ENCODE measurements around the gene CLDN1. TPM values are rescaled to one million over a fixed set of nuclear protein-coding genes. Genes with fewer than 3 reads are reported as not detected.
"Not testable (repeated sequence)": the region's sequence is repeated elsewhere in the genome, so short reads cannot be mapped to it uniquely, and the experiment has no call there.

CLDN1 gene
- total RNA-seq, 1 donor from 2014 or later: 0.20 TPM

DNA sequence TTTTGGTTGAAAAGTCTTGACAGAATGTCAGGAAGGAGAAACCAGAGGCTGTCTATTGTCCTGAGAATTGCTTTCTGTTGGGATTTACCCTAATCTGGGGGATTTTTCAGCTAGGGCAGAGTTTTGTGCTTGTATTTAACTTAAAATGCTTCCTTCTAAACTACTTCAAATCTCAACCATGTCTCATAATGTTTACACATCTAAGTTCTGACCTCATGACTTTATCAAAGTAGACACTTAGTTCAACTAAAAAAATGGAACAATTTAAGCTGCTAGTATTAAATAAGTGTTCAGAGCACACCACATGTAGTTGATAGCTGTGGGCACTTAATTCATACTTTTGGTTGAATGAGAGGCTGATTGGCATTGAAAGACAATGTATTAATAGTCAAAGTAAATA is 28.2 kb downstream of the CLDN1 start:
- DNase-seq (ENCODE audit: low read depth in 2 of 2): no peak

DNA sequence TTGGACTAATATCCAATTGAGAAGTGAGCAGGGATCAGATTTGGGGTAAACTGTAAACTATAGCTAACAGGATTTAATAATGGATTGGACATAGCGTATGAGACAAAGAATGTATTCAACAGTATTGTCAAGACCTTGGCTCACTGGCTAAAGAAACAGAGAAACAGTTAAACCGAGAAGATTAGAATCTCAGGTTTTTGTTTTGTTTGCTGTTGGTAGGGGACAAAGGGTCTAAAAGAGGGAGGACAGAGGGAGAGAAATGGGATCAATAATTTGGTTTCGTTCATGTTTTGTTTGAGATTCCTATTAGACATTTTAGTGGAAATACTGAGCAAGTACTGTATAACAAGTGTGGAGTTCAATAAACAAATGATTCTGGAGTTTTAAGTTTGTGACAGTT is 28.6 kb downstream of the CLDN1 start:
- DNase-seq (ENCODE audit: low read depth in 2 of 2): no peak

DNA sequence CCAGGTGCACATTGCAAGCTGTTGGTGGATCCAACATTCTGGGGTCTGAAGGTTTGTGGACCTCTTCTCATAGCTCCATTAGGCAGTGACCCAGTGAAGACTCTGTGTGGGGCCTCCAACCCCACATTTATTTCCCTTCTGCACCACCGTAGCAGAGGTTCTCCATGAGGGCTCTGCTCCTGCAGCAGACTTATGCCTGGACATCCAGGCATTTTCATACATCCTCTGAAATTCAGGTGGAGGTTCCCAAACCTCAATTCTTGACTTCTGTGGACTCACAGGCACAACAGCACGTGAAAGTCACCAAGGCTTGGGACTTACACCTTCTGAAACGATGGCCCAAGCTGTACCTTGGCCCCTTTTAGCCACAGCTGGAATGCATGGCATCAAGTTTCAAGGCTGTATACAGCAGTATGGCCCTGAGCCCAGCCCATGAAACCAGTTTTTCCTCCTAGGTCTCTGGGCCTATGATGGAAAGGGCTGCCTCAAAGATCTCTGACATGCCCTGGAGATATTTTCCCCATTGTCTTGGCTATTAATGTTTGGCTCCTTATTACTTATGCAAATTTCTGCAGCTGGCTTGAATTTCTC is 30.2 kb downstream of the CLDN1 start:
- DNase-seq (ENCODE audit: low read depth in 2 of 2): no peak

DNA sequence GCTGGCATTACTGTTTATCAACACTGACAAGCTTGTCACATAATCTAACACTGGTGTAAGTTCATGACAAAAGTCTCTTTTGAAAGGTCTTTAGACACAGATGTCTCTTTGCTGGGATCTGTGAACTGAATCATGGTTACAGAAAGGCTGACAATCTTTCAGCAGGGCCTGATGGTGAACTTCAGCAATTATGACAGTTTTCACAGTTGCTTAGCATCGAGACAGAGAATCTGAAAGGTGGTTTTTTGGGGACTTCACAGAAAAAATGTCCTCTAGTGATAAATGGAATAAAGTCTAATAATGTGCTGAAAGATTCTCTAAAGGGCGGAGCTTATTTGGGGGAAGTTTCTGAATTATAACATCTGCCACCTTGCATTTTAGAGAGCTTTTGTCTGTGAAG is 32.3 kb downstream of the CLDN1 start:
- DNase-seq (ENCODE audit: low read depth in 2 of 2): no peak

DNA sequence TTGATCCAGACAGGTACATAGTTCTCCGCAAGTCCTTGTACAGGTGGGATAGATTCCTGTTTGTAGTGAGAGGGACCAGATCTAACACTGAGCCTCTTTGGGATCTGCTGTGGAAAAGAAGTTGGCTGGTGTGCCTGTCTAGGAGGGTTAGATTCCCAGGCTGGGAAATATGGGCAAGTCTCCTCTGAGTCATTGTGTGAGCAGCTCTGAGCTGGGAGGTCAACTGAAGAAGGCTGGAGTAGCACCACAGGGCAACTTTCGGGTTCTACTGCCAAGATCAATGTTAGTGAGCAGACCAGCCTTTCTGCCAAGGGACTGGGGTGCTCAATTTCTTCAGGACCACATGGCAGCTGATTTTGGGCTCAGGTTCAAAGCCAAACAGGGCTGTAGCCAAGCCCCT is 33.4 kb downstream of the CLDN1 start:
- DNase-seq (ENCODE audit: low read depth in 2 of 2): no peak

GRCh38 chr3:190286014-190286413 is 36.2 kb downstream of the CLDN1 start:
- no peak for DNase-seq (ENCODE audit: low read depth in 2 of 2)

GRCh38 chr3:190281308-190282051 is 40.8 kb downstream of the CLDN1 start:
- DNase-seq (ENCODE audit: low read depth in 2 of 2): peak; percentile 63 to 64

DNA sequence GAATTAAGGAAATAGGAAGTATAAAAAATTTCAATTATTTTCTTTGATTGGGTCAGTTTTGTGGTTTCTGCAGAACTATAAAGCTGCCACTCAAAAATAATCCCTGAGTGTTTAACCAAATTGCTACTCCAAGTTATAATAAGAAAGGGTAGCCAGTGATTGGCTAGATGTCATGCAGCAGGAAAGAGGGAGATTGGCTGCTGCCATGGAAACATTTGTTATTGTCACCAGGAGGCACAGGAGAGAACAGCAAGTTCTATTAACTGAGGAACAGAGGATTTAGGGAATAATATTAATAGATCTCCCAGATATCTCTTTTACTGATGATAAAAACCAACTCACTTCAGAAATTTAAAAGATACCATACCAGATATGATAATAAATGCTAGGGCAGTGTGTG is 42.6 kb downstream of the CLDN1 start:
- DNase-seq (ENCODE audit: low read depth in 2 of 2): peak in 1 of 2 donors; percentile 30

DNA sequence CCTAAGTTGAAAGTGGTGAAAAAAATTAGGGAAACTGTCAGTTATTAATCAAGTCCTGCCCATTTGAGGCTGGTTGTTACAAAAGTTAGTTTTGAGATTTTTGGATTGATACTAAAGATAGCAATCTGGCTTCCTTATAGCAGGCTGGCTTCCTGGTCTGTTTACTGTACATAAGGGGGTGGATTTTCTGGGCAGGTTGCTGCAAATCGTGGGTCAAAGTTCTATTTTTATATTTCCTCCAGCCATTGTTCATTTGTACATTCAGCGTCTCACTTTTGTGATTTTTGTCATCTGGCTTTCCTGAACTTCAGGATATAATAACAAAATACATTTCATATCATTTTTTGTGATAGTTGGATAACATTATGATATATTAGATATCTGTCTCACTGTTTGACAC is 49.5 kb downstream of the CLDN1 start:
- DNase-seq (ENCODE audit: low read depth in 2 of 2): peak; percentile 31 to 68

- no peak for DNase-seq (ENCODE audit: low read depth in 2 of 2)
These were observed 53.1 kb downstream of the CLDN1 start for GRCh38 chr3:190269101-190269500.

DNA sequence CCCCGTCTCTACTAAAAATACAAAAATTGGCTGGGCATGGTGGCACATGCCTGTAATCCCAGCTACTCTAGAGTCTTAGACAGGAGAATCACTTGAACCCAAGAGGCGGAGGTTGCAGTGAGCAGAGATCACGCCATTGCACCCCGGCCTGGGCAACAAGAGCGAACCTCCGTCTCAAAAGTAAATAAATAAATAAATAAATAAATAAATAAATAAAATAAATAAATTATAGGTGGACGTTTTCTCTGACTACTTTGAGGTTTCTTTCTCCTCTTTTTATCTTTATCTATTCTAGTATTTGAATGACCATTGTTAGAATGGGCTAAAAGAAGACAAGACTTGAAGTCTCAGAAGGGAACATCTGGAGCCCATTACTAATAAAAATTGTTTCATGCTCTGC is 54.8 kb downstream of the CLDN1 start:
- DNase-seq (ENCODE audit: low read depth in 2 of 2): not testable (repeated sequence)

DNA sequence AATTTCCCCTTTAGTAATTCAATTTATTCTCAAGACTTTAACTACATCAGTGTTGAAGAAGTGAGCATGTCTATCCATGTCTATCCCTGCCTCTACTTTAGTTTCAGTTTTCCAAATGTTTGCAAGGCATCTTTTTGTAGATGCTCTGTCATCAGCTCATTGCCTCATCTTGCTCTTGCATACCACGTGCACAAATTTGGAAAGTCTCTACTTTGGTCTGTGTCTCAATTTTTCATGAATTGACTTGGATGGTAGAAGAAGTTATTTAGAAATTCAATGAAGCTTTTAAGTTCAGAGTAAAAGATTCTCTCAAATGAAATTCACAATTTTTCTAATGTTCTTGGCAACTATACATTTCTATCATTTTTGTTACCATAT is 55.3 kb downstream of the CLDN1 start:
- no peak for DNase-seq (ENCODE audit: low read depth in 2 of 2)

DNA sequence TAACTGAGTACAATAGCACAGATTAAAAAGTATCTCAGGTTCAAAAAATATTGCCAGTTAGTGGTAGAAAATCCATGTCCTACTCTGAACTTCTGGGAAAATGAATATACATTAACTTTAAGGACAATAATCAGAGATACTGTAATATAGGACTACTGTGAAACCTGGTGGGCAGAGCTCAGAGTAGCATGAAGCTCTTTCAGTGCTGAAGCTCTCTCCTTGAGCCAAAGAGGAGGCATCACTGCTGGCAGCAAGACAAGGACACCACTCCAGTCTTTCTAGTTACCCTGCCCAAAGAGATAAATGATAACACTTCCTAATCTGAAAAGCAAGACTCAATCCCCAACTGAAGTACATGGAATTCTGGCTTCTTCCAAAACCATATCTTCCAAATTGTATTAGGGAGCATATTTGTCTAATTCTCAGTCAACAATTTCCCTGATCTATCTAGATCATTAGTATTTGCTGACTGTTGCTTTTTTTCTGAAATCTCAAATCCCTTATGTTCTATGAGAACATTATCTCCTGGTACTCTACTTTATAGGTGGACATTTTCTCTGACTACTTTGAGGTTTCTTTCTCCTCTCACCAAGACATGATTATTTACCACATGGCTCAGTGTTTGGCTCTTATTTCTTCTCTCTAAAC is 55.9 kb downstream of the CLDN1 start:
- no peak for DNase-seq (ENCODE audit: low read depth in 2 of 2)

DNA sequence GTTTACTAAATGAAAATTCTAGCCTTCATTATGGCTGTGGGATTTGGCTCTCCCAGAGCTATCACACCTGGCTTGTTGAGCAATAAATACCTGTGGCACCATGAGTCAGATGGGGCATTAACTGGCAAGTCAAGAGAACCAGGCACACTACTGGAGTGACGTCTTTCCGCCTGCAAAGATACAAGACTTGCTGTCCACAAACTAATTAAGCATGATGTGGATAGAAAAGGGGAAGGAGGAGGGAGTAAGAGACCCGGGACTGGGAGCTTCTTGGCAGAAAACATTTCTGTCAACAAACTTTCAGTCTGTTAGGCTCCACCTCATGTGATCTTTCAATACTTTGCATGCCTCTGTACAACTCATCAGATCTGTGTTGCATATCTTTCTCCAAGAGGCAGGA is 56.5 kb downstream of the CLDN1 start:
- DNase-seq (ENCODE audit: low read depth in 2 of 2): peak in 1 of 2 donors; percentile 13

- DNase-seq (ENCODE audit: low read depth in 2 of 2): no peak
These were observed 57.1 kb downstream of the CLDN1 start for GRCh38 chr3:190265126-190265525.

- no peak for DNase-seq (ENCODE audit: low read depth in 2 of 2)
These were observed 60.5 kb downstream of the CLDN1 start for GRCh38 chr3:190261740-190262139.

- DNase-seq (ENCODE audit: low read depth in 2 of 2): no peak
These were observed 61.2 kb downstream of the CLDN1 start for GRCh38 chr3:190261015-190261414.

GRCh38 chr3:190260301-190260700 is 61.9 kb downstream of the CLDN1 start:
- DNase-seq (ENCODE audit: low read depth in 2 of 2): no peak

GRCh38 chr3:190258634-190259033 is 63.6 kb downstream of the CLDN1 start:
- no peak for DNase-seq (ENCODE audit: low read depth in 2 of 2)
